ENCODE measurements around the gene MYO3B. TPM values are rescaled to one million over a fixed set of nuclear protein-coding genes. Genes with fewer than 3 reads are reported as not detected.

Gene MYO3B
- polyA plus RNA-seq, 2 of the 4 experiments (the other 2 are of a cell fraction) = 0.01 TPM; not detected in 1

DNA sequence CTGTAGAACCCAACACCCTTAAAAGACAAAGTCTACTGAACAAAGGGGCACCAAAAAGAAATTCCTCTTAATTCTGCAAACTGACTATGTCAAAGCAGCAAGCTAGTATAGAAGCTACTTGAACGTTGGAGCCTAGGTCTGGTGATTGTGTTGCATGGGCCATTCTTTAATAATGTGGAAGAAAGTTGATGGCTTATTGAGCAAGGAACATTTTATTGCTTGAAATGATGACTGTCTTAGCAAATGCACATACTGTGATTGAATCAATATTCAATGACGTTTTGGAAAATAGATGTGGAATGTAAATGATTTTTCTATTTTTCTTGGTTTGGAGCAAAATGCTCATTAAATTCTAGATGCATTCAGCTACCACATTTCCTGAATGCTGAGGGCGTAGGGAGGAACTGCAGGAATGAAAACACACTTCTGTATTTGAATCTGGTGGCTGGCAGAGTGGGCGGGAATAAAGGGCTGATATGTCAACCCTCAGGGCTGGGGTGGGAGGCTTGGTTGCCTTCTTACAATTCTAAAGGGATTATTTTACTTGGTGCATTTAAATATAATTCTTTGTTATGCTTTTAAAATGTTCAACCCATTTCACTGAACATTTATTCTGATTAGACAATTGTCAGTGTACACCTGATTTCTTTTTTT, 26.5 kb downstream of the MYO3B start:
- TF ChIP-seq, protein P1, sequence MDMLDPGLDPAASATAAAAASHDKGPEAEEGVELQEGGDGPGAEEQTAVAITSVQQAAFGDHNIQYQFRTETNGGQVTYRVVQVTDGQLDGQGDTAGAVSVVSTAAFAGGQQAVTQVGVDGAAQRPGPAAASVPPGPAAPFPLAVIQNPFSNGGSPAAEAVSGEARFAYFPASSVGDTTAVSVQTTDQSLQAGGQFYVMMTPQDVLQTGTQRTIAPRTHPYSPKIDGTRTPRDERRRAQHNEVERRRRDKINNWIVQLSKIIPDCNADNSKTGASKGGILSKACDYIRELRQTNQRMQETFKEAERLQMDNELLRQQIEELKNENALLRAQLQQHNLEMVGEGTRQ (IDR thresholded peaks at IDR 0.05) = no peak
- no peak for TF ChIP-seq ZFP36 (IDR thresholded peaks at IDR 0.05; ENCODE audit: borderline replicate concordance, partially characterized antibody)
- no peak for TF ChIP-seq HDAC2 (IDR thresholded peaks at IDR 0.05)
- no peak for TF ChIP-seq MAZ (IDR thresholded peaks at IDR 0.05; ENCODE audit: borderline replicate concordance, low read depth, low read length)
- TF ChIP-seq RFX5 (IDR thresholded peaks at IDR 0.05) = no peak
- no peak for TF ChIP-seq ZC3H11A (IDR thresholded peaks at IDR 0.05)
- TF ChIP-seq SREBF2 (IDR thresholded peaks at IDR 0.05) = no peak
- CTCF ChIA-PET = interaction anchor here (1.1 kb wide), 1 partner anchor 724 kb away, joined by 3 read pairs; the partner anchor contains the start of gene GORASP2
- POLR2A ChIA-PET = no interaction called here

DNA sequence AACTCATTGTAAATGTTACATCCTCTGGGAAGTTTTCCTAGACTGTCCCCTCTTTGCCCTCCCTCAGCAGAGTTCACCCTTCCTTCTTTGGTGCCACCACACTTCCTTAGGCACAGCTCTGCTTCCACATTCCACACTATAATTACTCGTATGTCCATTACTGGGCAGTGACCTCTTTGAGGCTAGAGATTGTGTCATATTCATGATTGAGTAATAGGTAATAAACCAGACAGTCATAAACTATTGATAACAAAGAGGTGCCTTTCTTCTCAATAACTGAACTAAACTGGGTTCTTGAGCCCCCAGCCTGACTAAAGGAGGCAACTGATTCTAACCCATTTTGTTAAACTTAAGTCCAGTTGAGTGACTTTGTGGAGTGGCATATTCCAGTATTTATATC, 28.3 kb downstream of the MYO3B start:
- H3K4me3 ChIP-seq = no peak overlapping the region
- H3K27ac ChIP-seq = no peak overlapping the region
- ChIA-PET CTCF (no interaction called here), POLR2A (no interaction called here)
- H3K4me1 ChIP-seq = no peaks in the 10 kb centered on the region
- no peak overlapping the region for H3K4me2 ChIP-seq
- DNase-seq (ENCODE audit: low read depth in 1 of 2, low spot score in 1 of 2) (no peak), ATAC-seq (no peak), FAIRE-seq (no peak)
- 43% methylated on average over 1 of the region's 1 CpG for WGBS (ENCODE audit: missing lambda C conversion rate)
- no peaks in the 10 kb centered on the region for H3K9me3 ChIP-seq
- TF ChIP-seq RNF2 (IDR thresholded peaks at IDR 0.05; ENCODE audit: borderline replicate concordance, low read depth) (no peak), HOXA7 (CRISPR knock-in tag; IDR thresholded peaks at IDR 0.05) (no peak), ESRRA (IDR thresholded peaks at IDR 0.05; ENCODE audit: borderline replicate concordance, low read length) (no peak), POLR2AphosphoS2 (conservative IDR thresholded peaks at IDR 0.05; ENCODE audit: low read length) (no peak)
- TF ChIP-seq, protein P2, sequence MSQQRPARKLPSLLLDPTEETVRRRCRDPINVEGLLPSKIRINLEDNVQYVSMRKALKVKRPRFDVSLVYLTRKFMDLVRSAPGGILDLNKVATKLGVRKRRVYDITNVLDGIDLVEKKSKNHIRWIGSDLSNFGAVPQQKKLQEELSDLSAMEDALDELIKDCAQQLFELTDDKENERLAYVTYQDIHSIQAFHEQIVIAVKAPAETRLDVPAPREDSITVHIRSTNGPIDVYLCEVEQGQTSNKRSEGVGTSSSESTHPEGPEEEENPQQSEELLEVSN (IDR thresholded peaks at IDR 0.05; ENCODE audit: borderline replicate concordance, low read depth) = no peak
- TF ChIP-seq, protein P1 (IDR thresholded peaks at IDR 0.05) = no peak

More for the DNA sequence above, 26.5 kb downstream of the MYO3B start:
- H3K9me3 ChIP-seq = no peaks in the 10 kb centered on the region
- FAIRE-seq = no peak
- H3K4me2 ChIP-seq = no peak overlapping the region
- ATAC-seq = no peak
- DNase-seq (ENCODE audit: low read depth in 1 of 2, low spot score in 1 of 2) = no peak
- H3K27ac ChIP-seq = no peak overlapping the region
- WGBS (ENCODE audit: missing lambda C conversion rate) = 28% methylated on average over 4 of the region's 4 CpGs
- H3K4me1 ChIP-seq = no peaks in the 10 kb centered on the region
- H3K4me3 ChIP-seq = no peak overlapping the region

DNA sequence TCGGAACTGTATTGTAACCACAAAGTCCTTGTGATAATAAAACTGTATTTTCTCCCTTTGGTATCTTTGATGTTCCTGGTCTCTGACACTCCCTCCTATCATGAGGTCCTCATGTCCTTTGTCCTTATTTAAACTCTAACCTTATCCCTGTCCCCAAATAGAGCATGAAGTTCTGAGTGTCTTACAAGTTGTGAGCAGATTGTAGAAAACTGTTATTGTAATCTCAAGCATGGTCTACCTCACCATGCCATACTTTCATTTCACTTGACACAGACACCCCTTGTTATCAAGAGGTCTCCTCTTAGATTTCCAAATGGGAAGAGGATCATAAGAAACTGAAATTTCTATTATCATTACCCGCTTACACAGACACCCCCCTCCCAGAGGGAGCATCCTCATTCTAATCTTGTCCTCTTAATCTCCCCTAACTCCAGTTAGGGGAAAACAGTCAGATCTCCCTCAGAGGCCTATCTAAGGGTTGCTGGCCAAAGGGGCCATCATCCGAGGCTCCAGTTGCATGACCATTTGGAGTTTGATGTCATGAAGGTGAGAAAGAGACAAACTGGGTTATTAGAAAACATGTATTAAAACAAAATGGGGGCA, 29.0 kb downstream of the MYO3B start:
- POLR2A ChIA-PET = no interaction called here
- ATAC-seq (no peak), DNase-seq (ENCODE audit: low read depth in 1 of 2, low spot score in 1 of 2) (no peak), FAIRE-seq (no peak)
- TF ChIP-seq JUN (IDR thresholded peaks at IDR 0.05) = no peak
- no peak for TF ChIP-seq RARB (CRISPR knock-in tag; IDR thresholded peaks at IDR 0.05)
- no peak for TF ChIP-seq POLR2AphosphoS2 (conservative IDR thresholded peaks at IDR 0.05; ENCODE audit: low read length)
- TF ChIP-seq HOXB13 (CRISPR knock-in tag; IDR thresholded peaks at IDR 0.05; ENCODE audit: low read depth) = no peak
- TF ChIP-seq NPAS2 (CRISPR knock-in tag; IDR thresholded peaks at IDR 0.05; ENCODE audit: borderline replicate concordance) = no peak
- no peak for TF ChIP-seq ZNF302 (CRISPR knock-in tag; IDR thresholded peaks at IDR 0.05)
- TF ChIP-seq BHLHE40 (IDR thresholded peaks at IDR 0.05; ENCODE audit: low read depth, low read length) = no peak
- no peak for TF ChIP-seq KDM1A (IDR thresholded peaks at IDR 0.05; ENCODE audit: low read depth)
- TF ChIP-seq HEYL (CRISPR knock-in tag; IDR thresholded peaks at IDR 0.05) = no peak
- no peak for TF ChIP-seq MAZ (IDR thresholded peaks at IDR 0.05; ENCODE audit: borderline replicate concordance, low read depth, low read length)
- TF ChIP-seq HOXB5 (CRISPR knock-in tag; IDR thresholded peaks at IDR 0.05) = no peak
- no peak for TF ChIP-seq SREBF2 (IDR thresholded peaks at IDR 0.05)
- Histone ChIP-seq H3K27ac (no peak overlapping the region), H3K4me1 (no peaks in the 10 kb centered on the region), H3K9me3 (no peaks in the 10 kb centered on the region), H3K4me3 (no peak overlapping the region), H3K4me2 (no peak overlapping the region)
- 46% methylated on average over 3 of the region's 3 CpGs for WGBS (ENCODE audit: missing lambda C conversion rate)
- CTCF ChIA-PET = no interaction called here
